ENCODE results near the gene GHSR. TPM values are rescaled to one million over a fixed set of nuclear protein-coding genes. Genes with fewer than 3 reads are reported as not detected.

GHSR gene
- total and polyA plus RNA-seq, 2 experiments from 2014 or later: not detected

- Histone ChIP-seq H3K27ac (no peak overlapping the region), H3F3A (ENCODE audit: insufficient read depth) (0 out of 2 replicates have a peak, but pooled peaks cover 7% of the 10 kb centered on the region), H3K36me3 (ENCODE audit: low read depth) (no peaks in the 10 kb centered on the region), H3K9me2 (ENCODE audit: insufficient read depth) (no peaks in the 10 kb centered on the region), H3K9me3 (ENCODE audit: low read depth) (no peaks in the 10 kb centered on the region), H3K4me1 (ENCODE audit: insufficient read depth) (0 out of 2 replicates have a peak, but pooled peaks cover 6% of the 10 kb centered on the region), H3K79me2 (ENCODE audit: insufficient read depth) (no peaks in the 10 kb centered on the region), H3K9ac (no peak overlapping the region), H3K4me2 (ENCODE audit: unreplicated experiment) (no peak overlapping the region), H4K20me1 (ENCODE audit: insufficient read depth) (no peaks in the 10 kb centered on the region), H2AFZ (no peak overlapping the region), H3K27me3 (replicated peaks; ENCODE audit: insufficient read depth) (peaks cover 5% of the 10 kb centered on the region), H3K4me3 (no peak overlapping the region)
- no peak for DNase-seq
- WGBS, 2 experiments (ENCODE audit: low coverage in 1 of 2, low lambda C conversion rate in 2 of 2, missing lambda C conversion rate in 2 of 2): 83 to 88% methylated on average over 3 of the region's 3 CpGs
- in situ Hi-C loops (cut with MboI): no loop called here
- no peak for TF ChIP-seq EZH2 (IDR thresholded peaks at IDR 0.05; ENCODE audit: insufficient read depth, poor library complexity, severe bottlenecking)
- TF ChIP-seq EZH2phosphoT487 (IDR thresholded peaks at IDR 0.05; ENCODE audit: insufficient read depth, low read depth): no peak
Observed at GRCh38 chr3:172456404-172456803, 8.1 kb upstream of the GHSR start.

DNA sequence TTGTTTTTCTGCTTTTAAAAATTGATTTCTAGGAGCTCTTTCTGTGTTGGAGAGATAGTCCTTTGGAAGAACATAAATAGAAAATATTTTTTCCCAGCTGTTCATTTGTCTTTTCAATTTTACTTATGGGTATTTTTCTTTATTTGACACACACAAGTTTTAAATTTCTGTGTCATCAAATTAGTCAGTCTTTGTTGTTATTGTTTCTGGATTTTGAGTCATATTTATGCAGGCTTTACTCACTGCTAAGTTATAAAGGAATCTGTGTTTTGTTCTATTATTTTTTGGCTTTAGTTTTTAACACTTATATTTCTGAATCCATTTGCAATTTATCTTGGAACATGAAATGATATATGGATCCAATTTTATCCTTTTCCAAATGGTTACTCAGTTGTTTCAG is 5.9 kb upstream of the GHSR start:
- H3K27ac ChIP-seq: no peak overlapping the region
- DNase-seq: peak; percentile 38

DNA sequence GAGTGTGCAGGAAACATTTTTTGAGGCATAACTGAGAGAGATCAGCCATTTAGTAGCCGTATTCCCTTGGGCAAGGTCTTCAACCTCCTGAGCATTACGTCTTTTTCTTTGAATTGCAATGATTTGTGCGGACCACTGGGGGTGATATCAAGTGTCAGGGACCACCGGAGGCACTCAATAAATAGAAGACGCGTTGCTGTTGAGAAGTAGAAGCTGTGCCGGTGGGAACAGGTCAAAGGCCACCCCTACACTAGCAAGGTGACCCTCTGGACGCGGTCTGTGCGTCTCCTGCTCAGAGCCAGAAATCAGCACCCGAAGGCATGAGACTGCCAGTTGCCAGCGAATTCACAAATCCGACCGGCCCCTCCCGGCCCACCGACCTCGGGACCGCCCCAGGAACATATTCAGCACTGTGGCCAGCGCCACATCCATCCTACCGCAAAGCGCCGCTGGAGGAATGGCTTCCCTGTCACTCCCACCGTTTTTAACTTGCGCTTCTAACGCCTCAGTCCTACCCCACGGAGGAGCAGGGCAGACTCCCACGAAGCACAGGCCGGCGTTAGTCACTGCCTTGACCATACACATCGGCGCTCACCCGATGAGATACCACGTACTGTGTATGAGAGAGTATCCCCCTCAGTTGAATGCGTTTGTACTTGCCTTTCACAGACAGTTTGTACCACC is 1.4 kb upstream of the GHSR start:
- Histone ChIP-seq H3K27ac (no peak overlapping the region), H3K27me3 (replicated peaks; ENCODE audit: insufficient read depth) (peaks cover 63% of the 10 kb centered on the region), H3K4me3 (peak overlapping the region; percentile 35), H3K9me2 (ENCODE audit: insufficient read depth) (no peaks in the 10 kb centered on the region), H3K9me3 (ENCODE audit: low read depth) (no peaks in the 10 kb centered on the region), H3K4me1 (ENCODE audit: insufficient read depth) (0 out of 2 replicates have a peak, but pooled peaks cover 6% of the 10 kb centered on the region), H3K79me2 (ENCODE audit: insufficient read depth) (no peaks in the 10 kb centered on the region), H3K9ac (no peak overlapping the region), H4K20me1 (ENCODE audit: insufficient read depth) (no peaks in the 10 kb centered on the region), H3K4me2 (ENCODE audit: unreplicated experiment) (peak overlapping the region; percentile 42), H3F3A (ENCODE audit: insufficient read depth) (0 out of 2 replicates have a peak, but pooled peaks cover 7% of the 10 kb centered on the region), H3K36me3 (ENCODE audit: low read depth) (no peaks in the 10 kb centered on the region), H2AFZ (no peak overlapping the region)
- TF ChIP-seq EZH2 (IDR thresholded peaks at IDR 0.05; ENCODE audit: insufficient read depth, poor library complexity, severe bottlenecking) (no peak), EZH2phosphoT487 (IDR thresholded peaks at IDR 0.05; ENCODE audit: insufficient read depth, low read depth) (no peak)
- peak; percentile 65 for DNase-seq
- in situ Hi-C loops (cut with MboI): no loop called here
- WGBS, 2 experiments (ENCODE audit: low coverage in 1 of 2, low lambda C conversion rate in 2 of 2, missing lambda C conversion rate in 2 of 2): 10% methylated on average over 34 of the region's 34 CpGs

More for the DNA sequence above, 5.9 kb upstream of the GHSR start:
- Histone ChIP-seq H3K9ac (no peak overlapping the region), H3F3A (ENCODE audit: insufficient read depth) (0 out of 2 replicates have a peak, but pooled peaks cover 7% of the 10 kb centered on the region), H4K20me1 (ENCODE audit: insufficient read depth) (no peaks in the 10 kb centered on the region), H2AFZ (no peak overlapping the region), H3K4me1 (ENCODE audit: insufficient read depth) (0 out of 2 replicates have a peak, but pooled peaks cover 6% of the 10 kb centered on the region), H3K9me2 (ENCODE audit: insufficient read depth) (no peaks in the 10 kb centered on the region), H3K4me2 (ENCODE audit: unreplicated experiment) (no peak overlapping the region), H3K9me3 (ENCODE audit: low read depth) (no peaks in the 10 kb centered on the region), H3K4me3 (no peak overlapping the region), H3K79me2 (ENCODE audit: insufficient read depth) (no peaks in the 10 kb centered on the region), H3K36me3 (ENCODE audit: low read depth) (no peaks in the 10 kb centered on the region), H3K27me3 (replicated peaks; ENCODE audit: insufficient read depth) (peaks cover 24% of the 10 kb centered on the region)
- TF ChIP-seq EZH2phosphoT487 (IDR thresholded peaks at IDR 0.05; ENCODE audit: insufficient read depth, low read depth): no peak
- TF ChIP-seq EZH2 (IDR thresholded peaks at IDR 0.05; ENCODE audit: insufficient read depth, poor library complexity, severe bottlenecking): no peak
- in situ Hi-C loops (cut with MboI): no loop called here

DNA sequence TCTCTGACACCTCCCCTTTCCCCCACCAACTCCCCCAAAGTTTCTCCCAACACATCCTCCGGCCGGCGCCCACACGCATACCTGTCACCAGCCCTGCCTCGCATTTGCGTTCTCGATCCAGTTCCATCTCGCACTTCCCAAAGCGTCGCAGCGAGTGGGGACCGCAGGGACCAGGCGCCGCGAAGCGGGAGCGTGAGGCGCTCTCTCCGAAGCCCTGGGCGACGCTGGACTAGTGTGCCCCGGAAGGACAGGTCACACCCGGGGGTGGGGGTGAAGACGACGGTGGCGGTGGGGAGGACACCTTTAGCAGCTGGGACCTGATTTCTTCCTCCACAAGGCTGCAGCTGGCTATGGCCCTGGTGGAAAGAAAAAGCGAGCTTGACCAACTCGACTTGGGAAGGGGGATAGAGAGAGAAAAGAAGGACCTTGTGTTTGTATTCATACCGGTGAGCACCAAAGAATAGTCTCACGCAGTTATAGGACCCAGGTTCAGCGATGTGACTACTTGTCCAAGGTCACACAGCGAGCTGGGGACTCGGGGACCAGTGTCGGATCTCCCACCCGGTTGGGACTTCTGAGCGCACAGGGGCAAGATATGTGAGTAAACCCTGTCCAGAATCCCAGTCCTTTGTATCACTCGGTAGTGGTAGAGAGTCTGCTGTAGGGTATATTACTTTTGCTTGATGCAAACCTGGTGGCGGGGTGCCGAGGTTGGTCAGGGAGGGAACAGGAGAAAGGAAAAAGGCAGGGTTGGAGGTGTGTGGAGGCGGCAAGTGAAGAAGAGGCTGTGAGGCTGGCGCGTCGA is 607 bp upstream of the GHSR start:
- DNase-seq: no peak
- Histone ChIP-seq H4K20me1 (ENCODE audit: insufficient read depth) (no peaks in the 10 kb centered on the region), H3K27me3 (replicated peaks; ENCODE audit: insufficient read depth) (peaks cover 70% of the 10 kb centered on the region), H3K4me1 (ENCODE audit: insufficient read depth) (no peaks in the 10 kb centered on the region), H3K9me2 (ENCODE audit: insufficient read depth) (no peaks in the 10 kb centered on the region), H3K4me3 (no peak overlapping the region), H3K27ac (no peak overlapping the region), H3F3A (ENCODE audit: insufficient read depth) (no peaks in the 10 kb centered on the region), H2AFZ (no peak overlapping the region), H3K9me3 (ENCODE audit: low read depth) (no peaks in the 10 kb centered on the region), H3K36me3 (ENCODE audit: low read depth) (no peaks in the 10 kb centered on the region), H3K9ac (no peak overlapping the region), H3K4me2 (ENCODE audit: unreplicated experiment) (no peak overlapping the region), H3K79me2 (ENCODE audit: insufficient read depth) (no peaks in the 10 kb centered on the region)
- WGBS, 2 experiments (ENCODE audit: low coverage in 1 of 2, low lambda C conversion rate in 2 of 2, missing lambda C conversion rate in 2 of 2): 11% methylated on average over 43 of the region's 43 CpGs
- TF ChIP-seq EZH2phosphoT487 (IDR thresholded peaks at IDR 0.05; ENCODE audit: insufficient read depth, low read depth) (no peak), EZH2 (IDR thresholded peaks at IDR 0.05; ENCODE audit: insufficient read depth, poor library complexity, severe bottlenecking) (no peak)
- in situ Hi-C loops (cut with MboI): no loop called here

All from GM23248 (cell line).